ENCODE measurements around the gene IL1R1.

GRCh38 chr2:102119255-102119654 lies 23.3 kb upstream of the IL1R1 start:
- TF ChIP-seq, protein P1, sequence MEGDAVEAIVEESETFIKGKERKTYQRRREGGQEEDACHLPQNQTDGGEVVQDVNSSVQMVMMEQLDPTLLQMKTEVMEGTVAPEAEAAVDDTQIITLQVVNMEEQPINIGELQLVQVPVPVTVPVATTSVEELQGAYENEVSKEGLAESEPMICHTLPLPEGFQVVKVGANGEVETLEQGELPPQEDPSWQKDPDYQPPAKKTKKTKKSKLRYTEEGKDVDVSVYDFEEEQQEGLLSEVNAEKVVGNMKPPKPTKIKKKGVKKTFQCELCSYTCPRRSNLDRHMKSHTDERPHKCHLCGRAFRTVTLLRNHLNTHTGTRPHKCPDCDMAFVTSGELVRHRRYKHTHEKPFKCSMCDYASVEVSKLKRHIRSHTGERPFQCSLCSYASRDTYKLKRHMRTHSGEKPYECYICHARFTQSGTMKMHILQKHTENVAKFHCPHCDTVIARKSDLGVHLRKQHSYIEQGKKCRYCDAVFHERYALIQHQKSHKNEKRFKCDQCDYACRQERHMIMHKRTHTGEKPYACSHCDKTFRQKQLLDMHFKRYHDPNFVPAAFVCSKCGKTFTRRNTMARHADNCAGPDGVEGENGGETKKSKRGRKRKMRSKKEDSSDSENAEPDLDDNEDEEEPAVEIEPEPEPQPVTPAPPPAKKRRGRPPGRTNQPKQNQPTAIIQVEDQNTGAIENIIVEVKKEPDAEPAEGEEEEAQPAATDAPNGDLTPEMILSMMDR (IDR thresholded peaks at IDR 0.05), result no peak
- no peak for TF ChIP-seq POLR2A (IDR thresholded peaks at IDR 0.05)
